Measurements from ENCODE around the gene RNF207. TPM values are rescaled to one million over a fixed set of nuclear protein-coding genes. Genes with fewer than 3 reads are reported as not detected.

Gene RNF207
- total and polyA plus RNA-seq, 10 of the 15 experiments (the other 5 are each of a cell fraction or from before 2014, with no cell fraction given) = 1.7 to 36.4 (median 13.1) TPM

- FAIRE-seq (no peak), ATAC-seq (no peak), DNase-seq (ENCODE audit: low read depth, low spot score) (no peak)
- no peak overlapping the region for H2AFZ ChIP-seq (ENCODE audit: control insufficient read depth, low read depth, low read length)
- WGBS (ENCODE audit: insufficient coverage, insufficient replicate concordance, low lambda C conversion rate, missing lambda C conversion rate) = 81% methylated on average over 12 of the region's 12 CpGs
- in situ Hi-C loops (cut with MboI) = no loop called here
- H3K9me3 ChIP-seq (replicated peaks; ENCODE audit: control insufficient read depth, insufficient read depth, low read length) = no peaks in the 10 kb centered on the region
- H3K4me3 ChIP-seq = no peak overlapping the region
- intact Hi-C loops (cut with micrococcal nuclease; ENCODE audit: unreplicated experiment) = no loop called here
- no peak overlapping the region for H3K27ac ChIP-seq (ENCODE audit: control insufficient read depth, insufficient read depth)
- ChIA-PET CTCF (interaction anchor here (0.9 kb wide), 1 partner anchor 117 kb away, joined by 3 read pairs; no protein-coding TSS in a partner anchor), RAD21 (ENCODE audit: unreplicated experiment) (no interaction called here), POLR2A (no interaction called here), SMC1A (ENCODE audit: uncharacterized antibody, unreplicated experiment) (no interaction called here)
- H3K4me1 ChIP-seq (ENCODE audit: control insufficient read depth, insufficient read depth, low read length) = no peaks in the 10 kb centered on the region
- no peak overlapping the region for H3K4me2 ChIP-seq (ENCODE audit: control insufficient read depth, insufficient read depth)
- no peaks in the 10 kb centered on the region; the same call in 1 of the 2 replicates for H4K20me1 ChIP-seq (ENCODE audit: control insufficient read depth, insufficient read depth)
- H3K9ac ChIP-seq (ENCODE audit: control insufficient read depth, insufficient read depth, low read length) = no peak overlapping the region
- BruUV-seq (replicated peaks) = no TSS peak
- H3K27me3 ChIP-seq (replicated peaks in 1 of 2; ENCODE audit: control insufficient read depth in 2 of 2, insufficient read depth in 2 of 2, low read length in 1 of 2) = no peaks in the 10 kb centered on the region
- peaks cover 0 to 6% of the 10 kb centered on the region in 2 experiments; a peak in 2 of 4 replicates for H3K36me3 ChIP-seq (ENCODE audit: control insufficient read depth in 2 of 2, insufficient read depth in 2 of 2, low read length in 1 of 2)
- TF ChIP-seq ZBTB11 (CRISPR knock-in tag; IDR thresholded peaks at IDR 0.05) (no peak), IRF5 (IDR thresholded peaks at IDR 0.05; ENCODE audit: borderline replicate concordance) (no peak), RB1 (IDR thresholded peaks at IDR 0.05; ENCODE audit: borderline replicate concordance) (no peak), PAX8 (IDR thresholded peaks at IDR 0.05) (no peak), MEF2A (IDR thresholded peaks at IDR 0.05; ENCODE audit: insufficient read depth, low read depth, low read length) (no peak), JUND (IDR thresholded peaks at IDR 0.05; ENCODE audit: low read depth, low read length) (no peak), NRF1 (conservative IDR thresholded peaks at IDR 0.05; ENCODE audit: low read depth, low read length) (no peak), KLF5 (IDR thresholded peaks at IDR 0.05; ENCODE audit: partially characterized antibody) (no peak), CUX1 (IDR thresholded peaks at IDR 0.05; ENCODE audit: insufficient replicate concordance, low read depth, low read length) (no peak), POLR2A (IDR thresholded peaks at IDR 0.05; ENCODE audit: low read depth, low read length) (no peak), RBBP5 (conservative IDR thresholded peaks at IDR 0.05) (no peak), CBFB (IDR thresholded peaks at IDR 0.05; ENCODE audit: low read depth) (no peak), CREM (IDR thresholded peaks at IDR 0.05; ENCODE audit: low read depth) (no peak), SIN3A (IDR thresholded peaks at IDR 0.05; ENCODE audit: low read depth, low read length) (no peak)
- no peaks in the 10 kb centered on the region for H3K79me2 ChIP-seq (ENCODE audit: control insufficient read depth, insufficient read depth, low read length)
Measured at GRCh38 chr1:6267686-6268322, 61.9 kb downstream of the RNF207 start.

Measured in GM12878 (cell line).